Measurements from ENCODE around the gene OSBPL7.

The OSBPL7 gene

DNA sequence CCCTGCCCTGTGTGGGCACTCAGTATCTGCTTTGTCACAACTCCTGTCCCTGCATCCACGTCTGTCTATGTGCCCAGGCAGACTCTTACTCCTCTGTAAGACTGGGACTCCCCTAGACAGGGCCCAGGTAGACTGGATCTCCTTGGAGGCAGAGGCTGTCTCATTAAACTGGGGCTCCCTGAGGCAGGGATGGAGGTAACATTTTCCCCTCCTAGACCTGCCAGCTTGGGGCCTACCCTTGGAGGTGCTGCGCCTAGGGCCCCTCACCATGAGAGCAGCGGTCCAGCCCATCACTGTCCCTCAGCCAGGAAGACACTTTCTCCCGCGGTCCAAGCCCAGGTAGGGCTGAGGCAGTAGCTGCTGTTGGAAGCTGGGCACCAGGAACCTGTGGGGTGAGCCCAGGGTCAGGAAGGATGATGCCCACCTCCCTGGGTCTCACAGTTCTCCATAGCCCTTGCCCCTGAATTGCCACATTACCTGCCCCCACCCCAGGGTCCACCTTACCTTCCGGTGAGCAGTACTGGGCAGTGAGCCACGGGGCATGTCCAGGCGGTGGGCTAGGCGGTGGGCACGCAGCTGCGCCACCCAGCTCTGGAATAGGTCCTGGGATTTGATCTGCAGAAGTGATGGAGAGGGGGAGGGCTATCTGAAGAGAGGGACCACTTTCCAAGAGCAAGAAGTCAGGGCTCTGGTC is 3.4 kb downstream of the OSBPL7 start:
- peaks cover 9% of the 10 kb centered on the region for H3K36me3 ChIP-seq
- H3K4me3 ChIP-seq (ENCODE audit: low read depth, low read length) = no peak overlapping the region
- TF ChIP-seq, protein P1, sequence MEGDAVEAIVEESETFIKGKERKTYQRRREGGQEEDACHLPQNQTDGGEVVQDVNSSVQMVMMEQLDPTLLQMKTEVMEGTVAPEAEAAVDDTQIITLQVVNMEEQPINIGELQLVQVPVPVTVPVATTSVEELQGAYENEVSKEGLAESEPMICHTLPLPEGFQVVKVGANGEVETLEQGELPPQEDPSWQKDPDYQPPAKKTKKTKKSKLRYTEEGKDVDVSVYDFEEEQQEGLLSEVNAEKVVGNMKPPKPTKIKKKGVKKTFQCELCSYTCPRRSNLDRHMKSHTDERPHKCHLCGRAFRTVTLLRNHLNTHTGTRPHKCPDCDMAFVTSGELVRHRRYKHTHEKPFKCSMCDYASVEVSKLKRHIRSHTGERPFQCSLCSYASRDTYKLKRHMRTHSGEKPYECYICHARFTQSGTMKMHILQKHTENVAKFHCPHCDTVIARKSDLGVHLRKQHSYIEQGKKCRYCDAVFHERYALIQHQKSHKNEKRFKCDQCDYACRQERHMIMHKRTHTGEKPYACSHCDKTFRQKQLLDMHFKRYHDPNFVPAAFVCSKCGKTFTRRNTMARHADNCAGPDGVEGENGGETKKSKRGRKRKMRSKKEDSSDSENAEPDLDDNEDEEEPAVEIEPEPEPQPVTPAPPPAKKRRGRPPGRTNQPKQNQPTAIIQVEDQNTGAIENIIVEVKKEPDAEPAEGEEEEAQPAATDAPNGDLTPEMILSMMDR (IDR thresholded peaks at IDR 0.05; ENCODE audit: low read depth, low read length) = no peak
- no peaks in the 10 kb centered on the region for H3K9me3 ChIP-seq
- peaks cover 8% of the 10 kb centered on the region; the same call in 1 of the 2 replicates for H3K4me1 ChIP-seq
- DNase-seq = no peak
- H3K27me3 ChIP-seq = no peaks in the 10 kb centered on the region

DNA sequence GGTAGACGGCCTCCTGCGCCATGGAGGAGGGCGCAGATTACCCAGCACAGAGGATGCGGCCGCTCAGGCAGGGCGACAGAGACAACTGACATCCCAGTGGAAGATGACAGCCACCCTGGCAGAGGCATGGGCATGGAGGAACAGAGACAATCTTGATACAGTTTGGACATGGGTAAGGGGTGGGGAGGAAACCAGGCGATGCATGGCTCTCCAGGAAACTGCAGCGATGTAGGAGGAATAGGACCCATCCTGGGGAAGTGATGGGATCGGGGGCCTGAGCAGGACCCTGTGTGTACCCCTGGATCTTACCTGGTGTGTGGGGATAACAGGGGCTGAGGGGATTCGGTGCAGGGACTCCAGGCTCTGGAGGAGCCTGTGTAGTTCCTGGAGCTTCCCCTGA is 4.6 kb downstream of the OSBPL7 start:
- no peaks in the 10 kb centered on the region for H3K9me3 ChIP-seq
- TF ChIP-seq, protein P1 (IDR thresholded peaks at IDR 0.05; ENCODE audit: low read depth, low read length) = no peak
- H3K27me3 ChIP-seq = no peaks in the 10 kb centered on the region
- H3K4me1 ChIP-seq = no peaks in the 10 kb centered on the region
- no peak for DNase-seq
- peaks cover 9% of the 10 kb centered on the region for H3K36me3 ChIP-seq
- no peak overlapping the region for H3K4me3 ChIP-seq (ENCODE audit: low read depth, low read length)

DNA sequence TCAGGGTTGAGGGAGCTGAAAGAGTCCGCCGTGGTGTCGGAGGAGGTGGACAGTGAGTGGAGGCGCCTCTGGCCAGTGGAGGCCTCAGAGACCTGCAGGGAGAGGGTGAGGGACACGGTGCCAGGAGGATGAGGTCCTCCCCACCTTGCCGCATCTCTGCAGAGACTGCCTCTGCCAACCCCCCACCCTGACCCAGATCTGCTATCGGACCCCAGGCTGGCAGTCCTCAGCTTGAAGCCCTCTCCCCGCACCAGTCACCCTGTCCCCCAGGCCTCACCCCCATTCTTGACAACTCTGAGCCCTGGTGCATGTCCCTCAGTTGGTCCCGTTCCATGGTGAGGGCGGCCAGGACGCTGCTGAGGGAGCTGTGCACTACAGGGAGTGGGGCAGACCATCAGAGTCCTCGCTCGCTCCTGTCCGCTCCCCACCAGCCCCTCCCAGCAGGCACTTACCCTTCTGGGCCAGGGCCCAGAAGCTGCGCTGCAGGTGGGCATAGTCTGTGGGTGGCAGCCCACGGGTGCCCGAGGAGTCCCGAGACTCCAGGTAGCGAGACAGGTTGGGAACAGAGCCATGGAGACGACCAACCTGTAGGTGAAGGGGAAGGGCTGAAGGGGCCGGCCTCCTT is 5.4 kb downstream of the OSBPL7 start:
- no peak for DNase-seq
- TF ChIP-seq, protein P1 (IDR thresholded peaks at IDR 0.05; ENCODE audit: low read depth, low read length) = no peak
- Histone ChIP-seq H3K4me3 (ENCODE audit: low read depth, low read length) (no peak overlapping the region), H3K36me3 (peaks cover 9% of the 10 kb centered on the region), H3K4me1 (no peaks in the 10 kb centered on the region), H3K9me3 (no peaks in the 10 kb centered on the region), H3K27me3 (no peaks in the 10 kb centered on the region)

DNA sequence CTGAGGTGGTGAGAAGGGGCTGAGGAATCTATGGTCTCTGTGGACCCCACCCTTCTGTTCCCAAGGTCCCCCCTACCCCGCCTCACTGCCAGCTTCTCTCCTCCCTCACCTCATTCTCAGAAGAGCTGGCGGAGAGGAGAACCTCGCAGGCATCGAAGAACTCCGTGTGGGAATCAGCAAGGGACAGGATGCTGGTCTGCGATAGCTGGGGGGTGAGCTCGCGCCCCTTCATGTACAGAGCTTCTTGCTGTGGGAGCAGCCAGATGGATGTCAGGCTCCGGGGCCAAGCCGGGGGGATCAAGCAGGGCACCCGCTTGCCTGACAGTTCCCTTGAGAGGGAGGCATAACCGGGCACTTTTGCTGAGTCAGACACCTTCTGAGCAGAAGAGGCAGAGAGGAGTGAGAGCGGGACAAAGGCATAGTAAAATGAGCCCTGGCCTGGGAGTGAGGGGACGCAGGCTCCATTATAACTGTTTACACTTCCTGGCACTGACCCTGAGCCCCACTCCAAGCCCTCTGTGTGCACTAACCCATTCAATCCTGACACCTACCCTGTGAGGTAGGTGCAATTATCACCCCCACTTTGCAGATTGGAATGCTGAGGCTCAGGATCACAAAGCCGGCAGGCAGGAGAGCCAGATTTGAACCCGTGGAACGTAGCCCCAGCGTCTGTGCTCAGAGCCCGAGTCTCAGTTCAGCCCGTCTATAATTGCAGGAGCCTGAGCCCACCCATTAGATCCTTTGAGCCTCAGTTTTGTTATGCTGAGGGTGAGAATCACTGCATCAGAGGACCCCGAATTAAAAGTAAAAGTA is 6.3 kb downstream of the OSBPL7 start:
- Histone ChIP-seq H3K27me3 (no peaks in the 10 kb centered on the region), H3K9me3 (no peaks in the 10 kb centered on the region), H3K36me3 (peaks cover 10% of the 10 kb centered on the region), H3K4me1 (peaks cover 6% of the 10 kb centered on the region), H3K4me3 (ENCODE audit: low read depth, low read length) (no peak overlapping the region)
- no peak for DNase-seq
- TF ChIP-seq, protein P1 (IDR thresholded peaks at IDR 0.05; ENCODE audit: low read depth, low read length) = no peak

DNA sequence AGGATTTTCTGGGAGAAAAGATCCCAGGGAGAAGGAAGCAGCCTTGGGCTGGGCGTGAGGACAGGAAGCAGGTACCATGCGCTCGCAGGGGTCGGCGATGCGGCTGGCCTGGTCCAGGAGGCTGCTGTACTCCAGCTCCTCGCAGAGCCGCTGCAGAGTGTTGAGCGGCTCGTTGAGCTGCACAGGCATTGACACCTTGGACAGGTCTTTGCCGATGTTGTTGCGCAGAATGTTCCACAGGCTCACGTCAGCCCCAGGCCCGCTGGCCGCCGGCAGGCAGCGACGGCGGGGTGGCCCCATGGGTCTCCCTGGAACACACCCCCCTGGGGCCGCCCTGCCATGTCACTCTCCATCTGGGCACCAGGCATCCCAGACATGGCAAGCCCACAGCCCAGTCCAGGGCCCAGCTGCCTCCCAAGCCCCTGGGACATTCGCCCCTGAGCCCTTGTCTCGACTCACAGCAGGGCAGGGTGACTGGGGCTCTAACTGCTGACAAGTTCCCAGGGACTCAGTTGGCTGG is 8.0 kb downstream of the OSBPL7 start:
- TF ChIP-seq, protein P1 (IDR thresholded peaks at IDR 0.05; ENCODE audit: low read depth, low read length) = no peak
- Histone ChIP-seq H3K4me1 (peaks cover 9% of the 10 kb centered on the region), H3K4me3 (ENCODE audit: low read depth, low read length) (no peak overlapping the region), H3K27me3 (no peaks in the 10 kb centered on the region), H3K36me3 (peaks cover 23% of the 10 kb centered on the region), H3K9me3 (no peaks in the 10 kb centered on the region)
- no peak for DNase-seq

Measured in BE2C (cell line).